ENCODE data around the gene TEPSIN. TPM values are rescaled to one million over a fixed set of nuclear protein-coding genes. Genes with fewer than 3 reads are reported as not detected.
A peak's percentile ranks its signal among the peaks of the same experiment; 100 is the strongest.

The TEPSIN gene
- total and polyA plus RNA-seq, 2 of the 13 experiments (the other 11 are each of a cell fraction or from before 2014, with no cell fraction given): 16.1 to 18.8 TPM

DNA sequence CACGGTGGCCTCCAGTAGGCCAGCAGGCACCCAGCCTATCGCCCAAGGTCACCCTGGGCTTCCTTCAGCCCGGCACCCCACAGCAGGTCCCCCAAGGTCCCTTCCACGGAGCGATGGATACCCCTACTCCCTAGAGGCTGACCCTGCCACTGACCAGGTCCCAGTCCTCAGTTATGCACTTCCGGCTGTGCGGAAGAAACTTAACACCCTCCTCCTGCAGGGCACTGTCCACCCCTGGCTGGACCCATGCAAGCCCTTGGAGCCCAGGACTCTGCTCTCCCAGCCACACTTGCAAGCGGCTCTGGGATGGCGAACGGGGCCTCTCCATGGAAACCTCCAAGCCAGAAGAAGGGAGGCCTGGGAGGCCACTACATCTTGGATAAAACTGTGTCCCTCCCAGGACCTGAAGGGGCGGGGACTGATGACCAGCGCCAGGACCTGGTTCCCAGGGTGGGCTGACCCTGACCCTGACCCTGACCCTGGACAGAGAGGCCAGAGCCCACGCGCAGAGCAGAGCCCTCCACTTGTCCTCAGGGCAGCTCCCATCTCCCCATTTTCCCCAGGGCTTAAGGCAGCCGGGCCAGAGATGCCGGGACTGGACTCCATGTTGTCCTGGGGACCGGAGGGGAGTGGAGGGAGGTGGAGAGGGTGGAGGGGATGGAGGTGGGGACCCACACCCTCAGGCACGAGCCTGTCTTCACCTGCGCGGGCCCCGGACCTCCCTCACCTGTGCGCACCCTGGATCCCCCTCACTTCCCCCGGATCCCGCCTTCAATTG lies 16.8 kb downstream of the TEPSIN start (continued):
- TF ChIP-seq, protein P1, sequence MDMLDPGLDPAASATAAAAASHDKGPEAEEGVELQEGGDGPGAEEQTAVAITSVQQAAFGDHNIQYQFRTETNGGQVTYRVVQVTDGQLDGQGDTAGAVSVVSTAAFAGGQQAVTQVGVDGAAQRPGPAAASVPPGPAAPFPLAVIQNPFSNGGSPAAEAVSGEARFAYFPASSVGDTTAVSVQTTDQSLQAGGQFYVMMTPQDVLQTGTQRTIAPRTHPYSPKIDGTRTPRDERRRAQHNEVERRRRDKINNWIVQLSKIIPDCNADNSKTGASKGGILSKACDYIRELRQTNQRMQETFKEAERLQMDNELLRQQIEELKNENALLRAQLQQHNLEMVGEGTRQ (IDR thresholded peaks at IDR 0.05; ENCODE audit: low read depth, low read length): no peak
- TF ChIP-seq, protein P1 (CRISPR knock-in tag; IDR thresholded peaks at IDR 0.05; ENCODE audit: borderline replicate concordance): no peak
- TF ChIP-seq, protein P2, sequence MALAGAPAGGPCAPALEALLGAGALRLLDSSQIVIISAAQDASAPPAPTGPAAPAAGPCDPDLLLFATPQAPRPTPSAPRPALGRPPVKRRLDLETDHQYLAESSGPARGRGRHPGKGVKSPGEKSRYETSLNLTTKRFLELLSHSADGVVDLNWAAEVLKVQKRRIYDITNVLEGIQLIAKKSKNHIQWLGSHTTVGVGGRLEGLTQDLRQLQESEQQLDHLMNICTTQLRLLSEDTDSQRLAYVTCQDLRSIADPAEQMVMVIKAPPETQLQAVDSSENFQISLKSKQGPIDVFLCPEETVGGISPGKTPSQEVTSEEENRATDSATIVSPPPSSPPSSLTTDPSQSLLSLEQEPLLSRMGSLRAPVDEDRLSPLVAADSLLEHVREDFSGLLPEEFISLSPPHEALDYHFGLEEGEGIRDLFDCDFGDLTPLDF (CRISPR knock-in tag; IDR thresholded peaks at IDR 0.05): no peak
- TF ChIP-seq, protein P3, sequence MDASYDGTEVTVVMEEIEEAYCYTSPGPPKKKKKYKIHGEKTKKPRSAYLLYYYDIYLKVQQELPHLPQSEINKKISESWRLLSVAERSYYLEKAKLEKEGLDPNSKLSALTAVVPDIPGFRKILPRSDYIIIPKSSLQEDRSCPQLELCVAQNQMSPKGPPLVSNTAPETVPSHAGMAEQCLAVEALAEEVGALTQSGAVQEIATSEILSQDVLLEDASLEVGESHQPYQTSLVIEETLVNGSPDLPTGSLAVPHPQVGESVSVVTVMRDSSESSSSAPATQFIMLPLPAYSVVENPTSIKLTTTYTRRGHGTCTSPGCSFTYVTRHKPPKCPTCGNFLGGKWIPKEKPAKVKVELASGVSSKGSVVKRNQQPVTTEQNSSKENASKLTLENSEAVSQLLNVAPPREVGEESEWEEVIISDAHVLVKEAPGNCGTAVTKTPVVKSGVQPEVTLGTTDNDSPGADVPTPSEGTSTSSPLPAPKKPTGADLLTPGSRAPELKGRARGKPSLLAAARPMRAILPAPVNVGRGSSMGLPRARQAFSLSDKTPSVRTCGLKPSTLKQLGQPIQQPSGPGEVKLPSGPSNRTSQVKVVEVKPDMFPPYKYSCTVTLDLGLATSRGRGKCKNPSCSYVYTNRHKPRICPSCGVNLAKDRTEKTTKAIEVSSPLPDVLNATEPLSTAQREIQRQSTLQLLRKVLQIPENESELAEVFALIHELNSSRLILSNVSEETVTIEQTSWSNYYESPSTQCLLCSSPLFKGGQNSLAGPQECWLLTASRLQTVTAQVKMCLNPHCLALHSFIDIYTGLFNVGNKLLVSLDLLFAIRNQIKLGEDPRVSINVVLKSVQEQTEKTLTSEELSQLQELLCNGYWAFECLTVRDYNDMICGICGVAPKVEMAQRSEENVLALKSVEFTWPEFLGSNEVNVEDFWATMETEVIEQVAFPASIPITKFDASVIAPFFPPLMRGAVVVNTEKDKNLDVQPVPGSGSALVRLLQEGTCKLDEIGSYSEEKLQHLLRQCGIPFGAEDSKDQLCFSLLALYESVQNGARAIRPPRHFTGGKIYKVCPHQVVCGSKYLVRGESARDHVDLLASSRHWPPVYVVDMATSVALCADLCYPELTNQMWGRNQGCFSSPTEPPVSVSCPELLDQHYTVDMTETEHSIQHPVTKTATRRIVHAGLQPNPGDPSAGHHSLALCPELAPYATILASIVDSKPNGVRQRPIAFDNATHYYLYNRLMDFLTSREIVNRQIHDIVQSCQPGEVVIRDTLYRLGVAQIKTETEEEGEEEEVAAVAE (CRISPR knock-in tag; IDR thresholded peaks at IDR 0.05; ENCODE audit: borderline replicate concordance): no peak
- TF ChIP-seq MAFF (IDR thresholded peaks at IDR 0.05; ENCODE audit: low read depth, low read length): no peak
- TF ChIP-seq, protein P4, sequence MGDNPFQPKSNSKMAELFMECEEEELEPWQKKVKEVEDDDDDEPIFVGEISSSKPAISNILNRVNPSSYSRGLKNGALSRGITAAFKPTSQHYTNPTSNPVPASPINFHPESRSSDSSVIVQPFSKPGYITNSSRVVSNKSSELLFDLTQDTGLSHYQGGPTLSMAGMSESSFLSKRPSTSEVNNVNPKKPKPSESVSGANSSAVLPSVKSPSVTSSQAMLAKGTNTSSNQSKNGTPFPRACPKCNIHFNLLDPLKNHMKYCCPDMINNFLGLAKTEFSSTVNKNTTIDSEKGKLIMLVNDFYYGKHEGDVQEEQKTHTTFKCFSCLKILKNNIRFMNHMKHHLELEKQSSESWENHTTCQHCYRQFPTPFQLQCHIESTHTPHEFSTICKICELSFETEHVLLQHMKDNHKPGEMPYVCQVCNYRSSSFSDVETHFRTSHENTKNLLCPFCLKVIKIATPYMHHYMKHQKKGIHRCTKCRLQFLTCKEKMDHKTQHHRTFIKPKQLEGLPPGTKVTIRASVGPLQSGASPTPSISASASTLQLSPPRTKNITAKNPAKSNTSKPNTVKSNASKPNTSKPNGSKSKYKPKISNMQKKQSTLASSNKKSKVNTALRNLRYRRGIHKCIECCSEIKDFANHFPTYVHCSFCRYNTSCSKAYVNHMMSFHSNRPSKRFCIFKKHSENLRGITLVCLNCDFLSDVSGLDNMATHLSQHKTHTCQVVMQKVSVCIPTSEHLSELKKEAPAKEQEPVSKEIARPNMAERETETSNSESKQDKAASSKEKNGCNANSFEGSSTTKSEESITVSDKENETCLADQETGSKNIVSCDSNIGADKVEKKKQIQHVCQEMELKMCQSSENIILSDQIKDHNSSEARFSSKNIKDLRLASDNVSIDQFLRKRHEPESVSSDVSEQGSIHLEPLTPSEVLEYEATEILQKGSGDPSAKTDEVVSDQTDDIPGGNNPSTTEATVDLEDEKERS (CRISPR knock-in tag; IDR thresholded peaks at IDR 0.05): no peak
- TF ChIP-seq, protein P5, sequence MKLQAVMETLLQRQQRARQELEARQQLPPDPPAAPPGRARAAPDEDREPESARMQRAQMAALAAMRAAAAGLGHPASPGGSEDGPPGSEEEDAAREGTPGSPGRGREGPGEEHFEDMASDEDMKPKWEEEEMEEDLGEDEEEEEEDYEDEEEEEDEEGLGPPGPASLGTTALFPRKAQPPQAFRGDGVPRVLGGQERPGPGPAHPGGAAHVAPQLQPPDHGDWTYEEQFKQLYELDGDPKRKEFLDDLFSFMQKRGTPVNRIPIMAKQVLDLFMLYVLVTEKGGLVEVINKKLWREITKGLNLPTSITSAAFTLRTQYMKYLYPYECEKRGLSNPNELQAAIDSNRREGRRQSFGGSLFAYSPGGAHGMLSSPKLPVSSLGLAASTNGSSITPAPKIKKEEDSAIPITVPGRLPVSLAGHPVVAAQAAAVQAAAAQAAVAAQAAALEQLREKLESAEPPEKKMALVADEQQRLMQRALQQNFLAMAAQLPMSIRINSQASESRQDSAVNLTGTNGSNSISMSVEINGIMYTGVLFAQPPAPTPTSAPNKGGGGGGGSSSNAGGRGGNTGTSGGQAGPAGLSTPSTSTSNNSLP (IDR thresholded peaks at IDR 0.05; ENCODE audit: low read depth, low read length): no peak
- 0 out of 2 replicates have a peak, but pooled peaks have one; percentile 12 for TF ChIP-seq STAG1 (CRISPR knock-in tag; IDR thresholded peaks at IDR 0.05)
- TF ChIP-seq, protein P6, sequence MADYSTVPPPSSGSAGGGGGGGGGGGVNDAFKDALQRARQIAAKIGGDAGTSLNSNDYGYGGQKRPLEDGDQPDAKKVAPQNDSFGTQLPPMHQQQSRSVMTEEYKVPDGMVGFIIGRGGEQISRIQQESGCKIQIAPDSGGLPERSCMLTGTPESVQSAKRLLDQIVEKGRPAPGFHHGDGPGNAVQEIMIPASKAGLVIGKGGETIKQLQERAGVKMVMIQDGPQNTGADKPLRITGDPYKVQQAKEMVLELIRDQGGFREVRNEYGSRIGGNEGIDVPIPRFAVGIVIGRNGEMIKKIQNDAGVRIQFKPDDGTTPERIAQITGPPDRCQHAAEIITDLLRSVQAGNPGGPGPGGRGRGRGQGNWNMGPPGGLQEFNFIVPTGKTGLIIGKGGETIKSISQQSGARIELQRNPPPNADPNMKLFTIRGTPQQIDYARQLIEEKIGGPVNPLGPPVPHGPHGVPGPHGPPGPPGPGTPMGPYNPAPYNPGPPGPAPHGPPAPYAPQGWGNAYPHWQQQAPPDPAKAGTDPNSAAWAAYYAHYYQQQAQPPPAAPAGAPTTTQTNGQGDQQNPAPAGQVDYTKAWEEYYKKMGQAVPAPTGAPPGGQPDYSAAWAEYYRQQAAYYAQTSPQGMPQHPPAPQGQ (CRISPR knock-in tag; IDR thresholded peaks at IDR 0.05; ENCODE audit: borderline replicate concordance): no peak
- peak; percentile 71; the same call in 1 of the 2 replicates for TF ChIP-seq ZNF572 (CRISPR knock-in tag; IDR thresholded peaks at IDR 0.05)
- no peak for TF ChIP-seq ZNF567 (CRISPR knock-in tag; IDR thresholded peaks at IDR 0.05; ENCODE audit: borderline replicate concordance)
- TF ChIP-seq ZNF343 (CRISPR knock-in tag; IDR thresholded peaks at IDR 0.05): peak; percentile 21; the same call in 1 of the 2 replicates
